SK-N-SH (cell line): ENCODE results near the gene MEIS1. TPM values are rescaled to one million over a fixed set of nuclear protein-coding genes. Genes with fewer than 3 reads are reported as not detected.
A peak's percentile ranks its signal among the peaks of the same experiment; 100 is the strongest.

Experiments
- CTCF ChIA-PET: fragments of 300-600, 350-600 bp; formaldehyde crosslinking; extraction: SDS; loops from one replicate; lab custom pipeline; 2021; lab: Yijun Ruan, JAX
- POLR2A ChIA-PET: fragments of 350-600 bp; sonication (Branson Sonifier 250); formaldehyde crosslinking; extraction: SDS; loops from one replicate; lab custom pipeline; 2020; ENCODE audit warnings: antibody characterized with exemption, inconsistent platforms; lab: Yijun Ruan, JAX
- DNase-seq: peaks from one replicate; pipeline ENCODE4 v3.0.0; 2012
- H2AFZ ChIP-seq: fragments of 200-600 bp; sonication (generic); 2 replicates; pipeline ENCODE4 v1.8.1; 2016; ENCODE audit warnings: antibody characterized with exemption, mild to moderate bottlenecking, low read depth
- H3F3A ChIP-seq: fragments of 200-600 bp; sonication (generic); replicated peaks from 2 replicates; pipeline ENCODE3; 2016; ENCODE audit warnings: antibody characterized with exemption, mild to moderate bottlenecking; ENCODE audit not compliant: insufficient read depth
- H3K27ac ChIP-seq, 2 experiments: fragments of 200-500 bp in 1 of 2; fragments of 200-600 bp in 1 of 2; sonication (Bioruptor generic) in 1 of 2; sonication (generic), shearing (Covaris generic) in 1 of 2; 2 replicates each; pipeline versions ENCODE4 v1.5.1 to v1.6.1; 2014 to 2016; ENCODE audit warnings: low read depth in 2 of 2, inconsistent platforms in 1 of 2, low read length in 1 of 2, mild to moderate bottlenecking in 1 of 2, mixed read lengths in 1 of 2
- H3K27me3 ChIP-seq: fragments of 200-600 bp; sonication (generic), shearing (Covaris generic); 2 replicates; pipeline ENCODE4 v1.6.1; 2016; ENCODE audit warnings: mixed run types; ENCODE audit not compliant: insufficient read depth
- H3K36me3 ChIP-seq, 2 experiments: fragments of 200-500 bp in 1 of 2; fragments of 200-600 bp in 1 of 2; sonication (Bioruptor generic) in 1 of 2; sonication (generic) in 1 of 2; replicated peaks in 1 of 2; 2 replicates each; pipeline versions ENCODE3 to v1.5.1; 2014 to 2016; ENCODE audit warnings: low read length in 1 of 2, mild to moderate bottlenecking in 1 of 2; ENCODE audit not compliant: insufficient read depth in 2 of 2, control insufficient read depth in 1 of 2
- H3K4me1 ChIP-seq, 2 experiments: fragments of 200-500 bp in 1 of 2; fragments of 200-600 bp in 1 of 2; sonication (Bioruptor generic) in 1 of 2; sonication (generic), shearing (Covaris generic) in 1 of 2; 2 replicates each; pipeline versions ENCODE4 v1.5.1 to v1.6.1; 2014 to 2016; ENCODE audit warnings: low read depth in 1 of 2, low read length in 1 of 2, mixed run types in 1 of 2; ENCODE audit not compliant: insufficient read depth in 2 of 2, control insufficient read depth in 1 of 2
- H3K4me2 ChIP-seq: fragments of 200-600 bp; sonication (generic), shearing (Covaris generic); 2 replicates; pipeline ENCODE4 v1.6.1; 2017; ENCODE audit warnings: mixed run types
- H3K4me3 ChIP-seq, 2 experiments: fragments of 200-500 bp in 1 of 2; fragments of 200-600 bp in 1 of 2; sonication (Bioruptor generic) in 1 of 2; sonication (generic), shearing (Covaris generic) in 1 of 2; 2 replicates each; pipeline versions ENCODE4 v1.5.1 to v1.8.1; 2014 to 2016; ENCODE audit warnings: low read depth in 2 of 2, inconsistent platforms in 1 of 2, low read length in 1 of 2, mild to moderate bottlenecking in 1 of 2, mixed read lengths in 1 of 2, moderate library complexity in 1 of 2
- H3K79me2 ChIP-seq: fragments of 200-600 bp; sonication (generic); 2 replicates; pipeline ENCODE4 v1.8.1; 2017; ENCODE audit warnings: mild to moderate bottlenecking; ENCODE audit not compliant: insufficient read depth
- H3K9ac ChIP-seq: fragments of 200-600 bp; sonication (generic); 2 replicates; pipeline ENCODE4 v1.6.1; 2017; ENCODE audit warnings: mixed run types
- H3K9me2 ChIP-seq: fragments of 200-600 bp; sonication (generic); 2 replicates; pipeline ENCODE4 v1.6.1; 2017; ENCODE audit warnings: mixed run types
- H3K9me3 ChIP-seq: fragments of 200-600 bp; sonication (generic); 2 replicates; pipeline ENCODE4 v1.6.1; 2017; ENCODE audit warnings: mixed run types, mild to moderate bottlenecking, moderate library complexity
- H4K20me1 ChIP-seq: fragments of 200-600 bp; sonication (generic); 2 replicates; pipeline ENCODE4 v1.6.1; 2017; ENCODE audit warnings: mild to moderate bottlenecking, mixed run types; ENCODE audit not compliant: insufficient read depth
- MXI1 ChIP-seq: IDR thresholded peaks from 2 replicates; pipeline ENCODE4 v1.6.1; 2012; ENCODE audit warnings: mild to moderate bottlenecking, low read depth, low read length, improper control_type of control experiment
- NFIC ChIP-seq: IDR thresholded peaks from 2 replicates; pipeline ENCODE4 v1.4.0; 2012; ENCODE audit warnings: borderline replicate concordance
- POLR2AphosphoS5 ChIP-seq: IDR thresholded peaks from 2 replicates; pipeline ENCODE4 v1.6.1; 2012; ENCODE audit warnings: low read depth, low read length
- TAF1 ChIP-seq: IDR thresholded peaks from 2 replicates; pipeline ENCODE4 v1.6.1; 2012; ENCODE audit warnings: low read depth, mild to moderate bottlenecking, low read length, moderate library complexity, borderline replicate concordance
- WGBS: methylation state at CpG from one replicate; pipeline ENCODE4 v1.1.6; 2017; ENCODE audit warnings: low lambda C conversion rate; 5-methylcytosine and 5-hydroxymethylcytosine counted together
- polyA plus RNA-seq, 3 experiments: library from polyadenylated mRNA; depleted of rRNA; stranded (reverse); fragments of >200 nt; gene quantifications; 2 replicates each; pipeline ENCODE4 v1.2.3, GENCODE V29; 2012
- TF ChIP-seq, protein P1 (sequence below): IDR thresholded peaks from 2 replicates; pipeline ENCODE4 v1.4.0; 2012; ENCODE audit warnings: low read depth
- TF ChIP-seq, protein P2 (sequence below): IDR thresholded peaks from 2 replicates; pipeline ENCODE4; 2012
- TF ChIP-seq, protein P3 (sequence below): fragments of 200-600 bp; sonication (generic); IDR thresholded peaks from 2 replicates; pipeline ENCODE4 v1.6.1; 2017; ENCODE audit warnings: antibody characterized with exemption, mild to moderate bottlenecking, moderate library complexity
- TF ChIP-seq, protein P4 (sequence below): IDR thresholded peaks from 2 replicates; pipeline ENCODE4 v1.6.1; 2012; ENCODE audit warnings: mild to moderate bottlenecking, low read depth, low read length, moderate library complexity

MEIS1 gene
- polyA plus RNA-seq, 1 of the 3 experiments (the other 2 are of a cell fraction), result 16.9 TPM

GRCh38 chr2:66573821-66574233, 138.9 kb downstream of the MEIS1 start:
- POLR2A ChIA-PET, result interaction anchor here (3.2 kb wide), 1 partner anchor 139 kb away, joined by 27 read pairs; the partner anchor contains the start of gene MEIS1
- Histone ChIP-seq H3K79me2 (no peaks in the 10 kb centered on the region), H4K20me1 (no peaks in the 10 kb centered on the region), H2AFZ (no peak overlapping the region), H3K36me3 (peaks cover 12 to 38% of the 10 kb centered on the region in 2 experiments), H3F3A (peaks cover 10% of the 10 kb centered on the region), H3K27ac (peak overlapping the region; percentile 56 to 69; a peak in 2 of 4 replicates), H3K4me1 (peaks cover 13 to 24% of the 10 kb centered on the region in 2 experiments; a peak in 3 of 4 replicates), H3K9me3 (no peaks in the 10 kb centered on the region), H3K4me3 (no peak overlapping the region), H3K9ac (no peak overlapping the region), H3K9me2 (no peaks in the 10 kb centered on the region), H3K27me3 (no peaks in the 10 kb centered on the region), H3K4me2 (no peak overlapping the region; the same call in 1 of the 2 replicates)
- TF ChIP-seq, protein P1, sequence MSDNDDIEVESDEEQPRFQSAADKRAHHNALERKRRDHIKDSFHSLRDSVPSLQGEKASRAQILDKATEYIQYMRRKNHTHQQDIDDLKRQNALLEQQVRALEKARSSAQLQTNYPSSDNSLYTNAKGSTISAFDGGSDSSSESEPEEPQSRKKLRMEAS, result no peak
- TF ChIP-seq NFIC (no peak), POLR2AphosphoS5 (no peak), MXI1 (no peak), TAF1 (no peak)
- TF ChIP-seq, protein P2, sequence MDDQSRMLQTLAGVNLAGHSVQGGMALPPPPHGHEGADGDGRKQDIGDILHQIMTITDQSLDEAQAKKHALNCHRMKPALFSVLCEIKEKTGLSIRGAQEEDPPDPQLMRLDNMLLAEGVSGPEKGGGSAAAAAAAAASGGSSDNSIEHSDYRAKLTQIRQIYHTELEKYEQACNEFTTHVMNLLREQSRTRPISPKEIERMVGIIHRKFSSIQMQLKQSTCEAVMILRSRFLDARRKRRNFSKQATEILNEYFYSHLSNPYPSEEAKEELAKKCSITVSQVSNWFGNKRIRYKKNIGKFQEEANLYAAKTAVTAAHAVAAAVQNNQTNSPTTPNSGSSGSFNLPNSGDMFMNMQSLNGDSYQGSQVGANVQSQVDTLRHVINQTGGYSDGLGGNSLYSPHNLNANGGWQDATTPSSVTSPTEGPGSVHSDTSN, result no peak
- TF ChIP-seq, protein P3, sequence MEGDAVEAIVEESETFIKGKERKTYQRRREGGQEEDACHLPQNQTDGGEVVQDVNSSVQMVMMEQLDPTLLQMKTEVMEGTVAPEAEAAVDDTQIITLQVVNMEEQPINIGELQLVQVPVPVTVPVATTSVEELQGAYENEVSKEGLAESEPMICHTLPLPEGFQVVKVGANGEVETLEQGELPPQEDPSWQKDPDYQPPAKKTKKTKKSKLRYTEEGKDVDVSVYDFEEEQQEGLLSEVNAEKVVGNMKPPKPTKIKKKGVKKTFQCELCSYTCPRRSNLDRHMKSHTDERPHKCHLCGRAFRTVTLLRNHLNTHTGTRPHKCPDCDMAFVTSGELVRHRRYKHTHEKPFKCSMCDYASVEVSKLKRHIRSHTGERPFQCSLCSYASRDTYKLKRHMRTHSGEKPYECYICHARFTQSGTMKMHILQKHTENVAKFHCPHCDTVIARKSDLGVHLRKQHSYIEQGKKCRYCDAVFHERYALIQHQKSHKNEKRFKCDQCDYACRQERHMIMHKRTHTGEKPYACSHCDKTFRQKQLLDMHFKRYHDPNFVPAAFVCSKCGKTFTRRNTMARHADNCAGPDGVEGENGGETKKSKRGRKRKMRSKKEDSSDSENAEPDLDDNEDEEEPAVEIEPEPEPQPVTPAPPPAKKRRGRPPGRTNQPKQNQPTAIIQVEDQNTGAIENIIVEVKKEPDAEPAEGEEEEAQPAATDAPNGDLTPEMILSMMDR, result no peak
- TF ChIP-seq, protein P4, sequence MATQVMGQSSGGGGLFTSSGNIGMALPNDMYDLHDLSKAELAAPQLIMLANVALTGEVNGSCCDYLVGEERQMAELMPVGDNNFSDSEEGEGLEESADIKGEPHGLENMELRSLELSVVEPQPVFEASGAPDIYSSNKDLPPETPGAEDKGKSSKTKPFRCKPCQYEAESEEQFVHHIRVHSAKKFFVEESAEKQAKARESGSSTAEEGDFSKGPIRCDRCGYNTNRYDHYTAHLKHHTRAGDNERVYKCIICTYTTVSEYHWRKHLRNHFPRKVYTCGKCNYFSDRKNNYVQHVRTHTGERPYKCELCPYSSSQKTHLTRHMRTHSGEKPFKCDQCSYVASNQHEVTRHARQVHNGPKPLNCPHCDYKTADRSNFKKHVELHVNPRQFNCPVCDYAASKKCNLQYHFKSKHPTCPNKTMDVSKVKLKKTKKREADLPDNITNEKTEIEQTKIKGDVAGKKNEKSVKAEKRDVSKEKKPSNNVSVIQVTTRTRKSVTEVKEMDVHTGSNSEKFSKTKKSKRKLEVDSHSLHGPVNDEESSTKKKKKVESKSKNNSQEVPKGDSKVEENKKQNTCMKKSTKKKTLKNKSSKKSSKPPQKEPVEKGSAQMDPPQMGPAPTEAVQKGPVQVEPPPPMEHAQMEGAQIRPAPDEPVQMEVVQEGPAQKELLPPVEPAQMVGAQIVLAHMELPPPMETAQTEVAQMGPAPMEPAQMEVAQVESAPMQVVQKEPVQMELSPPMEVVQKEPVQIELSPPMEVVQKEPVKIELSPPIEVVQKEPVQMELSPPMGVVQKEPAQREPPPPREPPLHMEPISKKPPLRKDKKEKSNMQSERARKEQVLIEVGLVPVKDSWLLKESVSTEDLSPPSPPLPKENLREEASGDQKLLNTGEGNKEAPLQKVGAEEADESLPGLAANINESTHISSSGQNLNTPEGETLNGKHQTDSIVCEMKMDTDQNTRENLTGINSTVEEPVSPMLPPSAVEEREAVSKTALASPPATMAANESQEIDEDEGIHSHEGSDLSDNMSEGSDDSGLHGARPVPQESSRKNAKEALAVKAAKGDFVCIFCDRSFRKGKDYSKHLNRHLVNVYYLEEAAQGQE, result no peak
- CTCF ChIA-PET, result interaction anchor here (0.7 to 4.6 kb wide), 6 partner anchors 15 to 1306 kb away, joined by 3 to 35 read pairs (median 15); partner anchors contain the start of gene MEIS1
- WGBS, result 66% methylated on average over 8 of the region's 8 CpGs
- DNase-seq, result no peak
